ENCODE results near the gene NR1D1.

The NR1D1 gene

GRCh38 chr17:40134184-40134583 is 33.8 kb upstream of the NR1D1 start:
- TF ChIP-seq PATZ1 (CRISPR knock-in tag; IDR thresholded peaks at IDR 0.05; ENCODE audit: borderline replicate concordance) (no peak), ZFP30 (CRISPR knock-in tag; IDR thresholded peaks at IDR 0.05) (no peak), TOX (CRISPR knock-in tag; IDR thresholded peaks at IDR 0.05; ENCODE audit: borderline replicate concordance) (no peak), CSRNP3 (CRISPR knock-in tag; IDR thresholded peaks at IDR 0.05) (no peak), TSHZ2 (CRISPR knock-in tag; IDR thresholded peaks at IDR 0.05) (no peak), ZNF565 (CRISPR knock-in tag; conservative IDR thresholded peaks at IDR 0.05; ENCODE audit: low read depth) (no peak), BACH2 (CRISPR knock-in tag; IDR thresholded peaks at IDR 0.05; ENCODE audit: borderline replicate concordance) (no peak), GLIS3 (CRISPR knock-in tag; IDR thresholded peaks at IDR 0.05) (no peak), CREB5 (CRISPR knock-in tag; IDR thresholded peaks at IDR 0.05; ENCODE audit: low read depth) (no peak), PPARA (CRISPR knock-in tag; IDR thresholded peaks at IDR 0.05; ENCODE audit: borderline replicate concordance) (no peak), ESRRG (CRISPR knock-in tag; IDR thresholded peaks at IDR 0.05) (no peak), ZNF70 (CRISPR knock-in tag; IDR thresholded peaks at IDR 0.05) (no peak), OSR1 (CRISPR knock-in tag; IDR thresholded peaks at IDR 0.05) (no peak), ZC3H10 (CRISPR knock-in tag; IDR thresholded peaks at IDR 0.05) (no peak), ARNTL (CRISPR knock-in tag; IDR thresholded peaks at IDR 0.05; ENCODE audit: borderline replicate concordance, low read depth) (no peak), RARB (CRISPR knock-in tag; IDR thresholded peaks at IDR 0.05) (no peak), CSDC2 (CRISPR knock-in tag; IDR thresholded peaks at IDR 0.05) (no peak), TCF4 (CRISPR knock-in tag; IDR thresholded peaks at IDR 0.05; ENCODE audit: borderline replicate concordance) (no peak), ISL1 (CRISPR knock-in tag; IDR thresholded peaks at IDR 0.05) (no peak)
- no peak for ATAC-seq

- ATAC-seq = no peak
- TF ChIP-seq CSDC2 (CRISPR knock-in tag; IDR thresholded peaks at IDR 0.05) (no peak), BACH2 (CRISPR knock-in tag; IDR thresholded peaks at IDR 0.05; ENCODE audit: borderline replicate concordance) (no peak), ZNF8 (CRISPR knock-in tag; IDR thresholded peaks at IDR 0.05) (no peak), ZFP30 (CRISPR knock-in tag; IDR thresholded peaks at IDR 0.05) (no peak), CREB5 (CRISPR knock-in tag; IDR thresholded peaks at IDR 0.05; ENCODE audit: low read depth) (no peak), ZNF565 (CRISPR knock-in tag; conservative IDR thresholded peaks at IDR 0.05; ENCODE audit: low read depth) (no peak), ZFP3 (CRISPR knock-in tag; IDR thresholded peaks at IDR 0.05) (no peak), PPARA (CRISPR knock-in tag; IDR thresholded peaks at IDR 0.05; ENCODE audit: borderline replicate concordance) (no peak), SNAI2 (CRISPR knock-in tag; IDR thresholded peaks at IDR 0.05) (no peak), ZNF70 (CRISPR knock-in tag; IDR thresholded peaks at IDR 0.05) (no peak), POU6F1 (CRISPR knock-in tag; IDR thresholded peaks at IDR 0.05; ENCODE audit: borderline replicate concordance, low read depth) (no peak), PATZ1 (CRISPR knock-in tag; IDR thresholded peaks at IDR 0.05; ENCODE audit: borderline replicate concordance) (no peak), TOX (CRISPR knock-in tag; IDR thresholded peaks at IDR 0.05; ENCODE audit: borderline replicate concordance) (no peak), ISL1 (CRISPR knock-in tag; IDR thresholded peaks at IDR 0.05) (no peak), TSHZ2 (CRISPR knock-in tag; IDR thresholded peaks at IDR 0.05) (no peak), TCF4 (CRISPR knock-in tag; IDR thresholded peaks at IDR 0.05; ENCODE audit: borderline replicate concordance) (no peak)
These were observed 30.1 kb upstream of the NR1D1 start for GRCh38 chr17:40130352-40131042.
